GM12875 (cell line): ENCODE results near the gene ESRP2.

Source experiments
- H3K4me3 ChIP-seq: one replicate; pipeline ENCODE4 v1.5.1; 2011; ENCODE audit warnings: low read depth, low read length, control low read depth
- TF ChIP-seq, protein P1 (sequence below): IDR thresholded peaks from 2 replicates; pipeline ENCODE4 v1.5.1; 2011; ENCODE audit warnings: low read depth, mild to moderate bottlenecking, control low read depth, inconsistent platforms, low read length, moderate library complexity, borderline replicate concordance; ENCODE audit not compliant: insufficient read depth

Gene ESRP2

DNA sequence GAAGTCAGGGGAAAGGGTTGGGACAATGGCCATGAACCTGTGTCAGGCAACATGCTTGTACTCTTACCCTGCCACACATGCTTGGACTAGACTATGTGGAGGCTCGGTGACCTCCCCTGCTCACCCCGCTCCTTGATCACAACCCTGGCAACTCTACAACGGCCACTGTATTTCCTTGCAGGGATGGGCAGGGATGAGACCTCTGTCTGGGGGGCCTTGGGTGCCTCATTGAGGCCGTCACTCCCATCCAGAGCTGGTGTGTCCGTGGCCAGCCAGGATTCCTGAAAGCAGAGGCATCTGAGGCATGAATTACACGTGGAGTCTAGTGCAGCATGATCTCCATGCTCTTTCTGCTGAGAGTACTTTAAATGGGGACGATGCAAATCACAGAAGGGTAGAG, 10.2 kb upstream of the ESRP2 start:
- TF ChIP-seq, protein P1, sequence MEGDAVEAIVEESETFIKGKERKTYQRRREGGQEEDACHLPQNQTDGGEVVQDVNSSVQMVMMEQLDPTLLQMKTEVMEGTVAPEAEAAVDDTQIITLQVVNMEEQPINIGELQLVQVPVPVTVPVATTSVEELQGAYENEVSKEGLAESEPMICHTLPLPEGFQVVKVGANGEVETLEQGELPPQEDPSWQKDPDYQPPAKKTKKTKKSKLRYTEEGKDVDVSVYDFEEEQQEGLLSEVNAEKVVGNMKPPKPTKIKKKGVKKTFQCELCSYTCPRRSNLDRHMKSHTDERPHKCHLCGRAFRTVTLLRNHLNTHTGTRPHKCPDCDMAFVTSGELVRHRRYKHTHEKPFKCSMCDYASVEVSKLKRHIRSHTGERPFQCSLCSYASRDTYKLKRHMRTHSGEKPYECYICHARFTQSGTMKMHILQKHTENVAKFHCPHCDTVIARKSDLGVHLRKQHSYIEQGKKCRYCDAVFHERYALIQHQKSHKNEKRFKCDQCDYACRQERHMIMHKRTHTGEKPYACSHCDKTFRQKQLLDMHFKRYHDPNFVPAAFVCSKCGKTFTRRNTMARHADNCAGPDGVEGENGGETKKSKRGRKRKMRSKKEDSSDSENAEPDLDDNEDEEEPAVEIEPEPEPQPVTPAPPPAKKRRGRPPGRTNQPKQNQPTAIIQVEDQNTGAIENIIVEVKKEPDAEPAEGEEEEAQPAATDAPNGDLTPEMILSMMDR: no peak
- H3K4me3 ChIP-seq: peak overlapping the region; percentile 72

DNA sequence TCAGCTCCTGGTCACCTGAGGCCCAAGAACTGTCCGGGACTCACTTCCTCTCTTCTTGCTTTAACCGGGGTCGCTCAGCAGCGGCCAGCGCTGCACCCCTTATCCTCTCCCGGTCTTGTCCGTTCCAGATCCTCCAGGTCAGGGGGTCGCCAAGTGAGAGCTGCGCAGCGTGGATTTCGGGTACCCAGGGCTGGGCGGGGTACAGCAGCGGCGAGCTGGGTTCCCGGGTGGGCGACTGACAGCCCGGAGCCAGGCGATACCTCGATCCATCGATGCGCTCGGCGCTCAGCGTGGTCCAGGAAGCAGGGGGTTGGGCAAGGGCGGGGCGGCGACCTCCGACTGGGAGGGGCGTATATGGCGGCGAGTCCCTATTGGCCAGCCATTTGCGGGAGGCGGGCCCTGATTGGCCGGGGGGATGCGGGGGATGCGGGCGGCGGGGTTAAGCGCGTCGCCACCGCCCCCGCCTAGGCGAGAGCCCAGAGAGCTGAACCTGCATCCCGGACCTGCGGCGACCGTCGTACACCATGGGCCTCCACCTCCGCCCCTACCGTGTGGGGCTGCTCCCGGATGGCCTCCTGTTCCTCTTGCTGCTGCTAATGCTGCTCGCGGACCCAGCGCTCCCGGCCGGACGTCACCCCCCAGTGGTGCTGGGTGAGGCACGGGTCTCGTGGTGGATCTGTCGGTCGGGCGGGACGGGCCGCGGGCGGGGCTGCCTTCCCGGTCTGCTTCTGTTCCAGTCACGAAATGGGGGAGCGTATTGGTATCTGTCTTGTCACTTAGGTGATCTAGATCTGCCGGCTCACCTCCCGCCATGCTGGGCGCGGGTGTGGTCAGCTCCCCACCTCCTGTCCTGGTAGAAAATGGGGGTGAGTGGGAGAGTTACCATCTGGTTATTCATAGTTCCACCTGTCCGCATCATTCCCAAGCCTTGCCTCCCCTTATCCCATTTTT, 9.3 kb upstream of the ESRP2 start, which contains the start of gene PLA2G15:
TSS of gene PLA2G15 (plus strand) at position 471 of the 951 bp plus-strand sequence. CDS start at position 525, 54 bp downstream.
- TF ChIP-seq, protein P1: 0 out of 2 replicates have a peak, but pooled peaks have one; percentile 2
- H3K4me3 ChIP-seq: peak within 1 kb of the TSS; percentile 75

DNA sequence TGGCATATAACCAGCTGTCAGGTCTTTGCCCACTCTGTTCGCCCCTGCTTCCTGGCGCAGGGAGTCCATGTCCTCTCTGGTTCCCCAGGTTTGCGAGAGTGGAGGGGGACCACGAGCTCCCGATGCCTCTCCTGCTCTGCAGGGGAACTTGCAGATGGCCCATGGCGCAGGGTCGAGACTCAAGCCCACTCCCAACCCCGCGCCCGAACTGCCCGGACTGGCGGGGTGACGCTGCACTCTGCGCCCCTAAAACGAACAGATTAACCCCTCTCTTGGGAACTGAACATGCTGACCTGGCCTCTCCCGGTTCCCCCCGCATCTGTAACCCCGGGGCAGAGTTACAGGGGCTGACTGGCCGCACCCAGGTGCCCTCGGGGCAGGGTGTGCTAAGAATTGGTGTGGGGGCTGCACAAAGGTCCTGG, 8.6 kb upstream of the ESRP2 start:
- H3K4me3 ChIP-seq: peak overlapping the region; percentile 75
- TF ChIP-seq, protein P1: no peak

DNA sequence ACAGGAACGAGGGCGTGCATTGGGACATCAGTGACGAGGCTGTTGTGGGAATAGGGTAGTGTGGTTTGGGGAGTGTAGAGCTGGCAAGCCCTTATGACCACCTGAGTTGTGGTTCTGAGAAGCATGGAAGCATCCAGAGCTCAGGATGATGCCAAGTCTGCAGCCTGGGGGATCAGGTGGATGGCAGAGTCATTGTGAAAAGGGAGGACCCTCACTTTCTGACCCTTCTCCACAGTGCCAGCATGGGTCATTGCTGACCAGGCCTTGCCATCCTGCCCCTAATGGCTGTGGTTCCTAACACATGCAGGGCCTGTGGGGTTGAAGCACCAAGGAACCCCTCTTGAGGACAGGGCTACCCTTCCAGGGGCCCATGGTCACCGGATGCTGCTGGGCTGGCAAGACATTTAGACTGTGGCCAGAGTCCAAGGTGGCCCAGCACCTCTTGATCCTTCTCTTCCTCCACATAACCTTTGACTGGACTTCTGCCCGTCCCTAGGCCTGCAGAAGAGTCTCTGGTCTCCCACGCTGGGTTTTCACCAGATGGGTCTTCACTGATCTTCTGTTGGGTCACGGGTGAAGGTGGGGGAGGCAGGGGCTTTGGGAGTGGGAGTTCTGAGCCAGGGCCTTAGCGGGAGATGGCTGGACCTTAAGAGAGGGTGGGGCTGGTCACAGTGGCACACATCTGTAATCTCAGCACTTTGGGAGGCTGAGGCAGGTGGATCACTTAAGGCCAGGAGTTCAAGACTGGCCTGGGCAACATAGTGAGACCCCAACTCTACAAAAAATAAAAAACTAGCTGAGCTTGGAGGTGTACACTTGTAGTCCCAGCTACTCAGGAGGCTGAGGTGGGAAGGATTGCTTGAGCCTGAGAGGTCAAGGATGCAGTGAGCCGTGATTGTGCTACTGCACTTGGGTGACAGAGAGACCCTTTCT, 7.3 kb upstream of the ESRP2 start:
- no peak overlapping the region for H3K4me3 ChIP-seq
- TF ChIP-seq, protein P1: no peak

DNA sequence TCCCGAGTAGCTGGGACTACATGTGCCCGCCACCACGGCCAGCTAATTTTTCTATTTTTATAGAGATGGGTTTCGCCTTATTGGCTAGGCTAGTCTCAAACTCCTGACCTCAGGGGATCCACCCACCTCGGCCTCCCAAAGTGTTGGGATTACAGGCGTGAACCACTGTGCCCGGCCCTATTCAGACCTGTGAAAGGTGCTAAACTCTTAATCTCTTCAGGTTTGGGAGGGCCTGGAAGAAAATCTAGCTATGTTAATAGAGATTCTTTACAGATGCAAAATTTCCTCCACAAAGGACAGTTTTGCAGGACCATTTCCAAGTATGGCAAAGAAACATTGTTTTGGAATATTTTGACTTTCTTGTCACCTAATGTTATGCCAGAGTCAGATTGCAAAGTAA, 6.2 kb upstream of the ESRP2 start:
- no peak overlapping the region for H3K4me3 ChIP-seq
- TF ChIP-seq, protein P1: no peak

DNA sequence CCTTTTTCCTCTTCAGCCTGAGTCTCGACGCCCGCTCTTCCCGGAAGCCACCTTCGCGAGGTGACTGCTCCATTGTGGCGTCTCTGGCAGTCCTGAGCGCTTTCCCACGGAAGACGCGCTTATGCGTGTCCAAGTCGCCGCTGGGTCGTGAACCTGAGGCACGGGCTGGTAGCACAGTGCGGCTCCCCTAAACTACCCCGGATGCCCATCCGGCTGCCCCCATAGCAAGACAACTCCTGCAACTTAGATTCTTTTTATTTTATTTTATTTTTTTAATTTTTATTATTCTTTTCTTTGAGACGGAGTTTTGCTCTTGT, 2.1 kb upstream of the ESRP2 start:
- TF ChIP-seq, protein P1: no peak
- H3K4me3 ChIP-seq: peak overlapping the region; percentile 51
